Astrocyte of the spinal cord (primary cell): ENCODE data around the gene MED13L.

Experiments used
- DNase-seq: peaks from one replicate; pipeline ENCODE4 v3.0.0; 2011; ENCODE audit warnings: low read depth, low spot score
- H3K4me3 ChIP-seq: 2 replicates; pipeline ENCODE4 v1.5.1; 2011; ENCODE audit warnings: low read depth, mild to moderate bottlenecking, low read length, moderate library complexity
- CTCF ChIP-seq: IDR thresholded peaks from 2 replicates; pipeline ENCODE4 v1.5.1; 2012; ENCODE audit warnings: low read depth, mild to moderate bottlenecking, low read length, inconsistent platforms
- in situ Hi-C: cut with HindIII; loops from 2 replicates; pipeline ENCODE4 v1.10.0; 2017; ENCODE audit warnings: low sequenced_read_pairs

Gene MED13L

GRCh38 chr12:116262741-116263140 lies 14.8 kb downstream of the MED13L start:
- TF ChIP-seq CTCF, result no peak
- no peak for DNase-seq
- in situ Hi-C loops, result no loop called here
- no peak overlapping the region for H3K4me3 ChIP-seq

GRCh38 chr12:116261525-116262100 lies 15.9 kb downstream of the MED13L start:
- DNase-seq, result no peak

GRCh38 chr12:116259800-116260577 lies 17.5 kb downstream of the MED13L start:
- DNase-seq, result no peak
- H3K4me3 ChIP-seq, result no peak overlapping the region
- in situ Hi-C loops, result no loop called here

More at GRCh38 chr12:116261525-116262100, 15.9 kb downstream of the MED13L start:
- H3K4me3 ChIP-seq, result no peak overlapping the region
- in situ Hi-C loops, result no loop called here
- TF ChIP-seq CTCF, result no peak

GRCh38 chr12:116257826-116258225 lies 19.7 kb downstream of the MED13L start:
- no peak for TF ChIP-seq CTCF
- no peak overlapping the region for H3K4me3 ChIP-seq
- in situ Hi-C loops, result no loop called here
- DNase-seq, result no peak

More at GRCh38 chr12:116259800-116260577, 17.5 kb downstream of the MED13L start:
- no peak for TF ChIP-seq CTCF

GRCh38 chr12:116257215-116257614 lies 20.3 kb downstream of the MED13L start:
- DNase-seq, result no peak
- H3K4me3 ChIP-seq, result no peak overlapping the region
- TF ChIP-seq CTCF, result no peak
- in situ Hi-C loops, result no loop called here

GRCh38 chr12:116249938-116250337 lies 27.6 kb downstream of the MED13L start:
- in situ Hi-C loops, result no loop called here
- no peak for TF ChIP-seq CTCF
- no peak overlapping the region for H3K4me3 ChIP-seq
- no peak for DNase-seq
